Transverse colon (tissue), 4 donors: ENCODE measurements around the gene PDK2.

Experiments
- EP300 ChIP-seq: sonication (generic); formaldehyde crosslinking; IDR thresholded peaks from one replicate; pipeline ENCODE4 v1.6.1; 2017; ENCODE audit warnings: antibody characterized with exemption, low read depth
- POLR2A ChIP-seq: fragments of 450-650 bp; IDR thresholded peaks from one replicate; pipeline ENCODE4 v1.6.1; 2016; ENCODE audit warnings: antibody characterized with exemption, mild to moderate bottlenecking, moderate library complexity
- POLR2AphosphoS5 ChIP-seq, 3 donors: sonication (generic); formaldehyde crosslinking; IDR thresholded peaks; one replicate each; pipeline ENCODE4 v1.6.1; 2016; ENCODE audit warnings: antibody characterized with exemption in 3 of 3
- TF ChIP-seq, protein P1 (sequence below), 5 experiments: fragments of 200-600 bp in 3 of 5; fragments of 450-650 bp in 2 of 5; sonication (generic) in 3 of 5; IDR thresholded peaks; 1 replicate in 2 of 5; 2 replicates in 3 of 5; pipeline ENCODE4 v1.5.1; 2016 to 2017; ENCODE audit warnings: antibody characterized with exemption in 5 of 5, inconsistent platforms in 3 of 5, mild to moderate bottlenecking in 2 of 5, moderate library complexity in 1 of 5

DNA sequence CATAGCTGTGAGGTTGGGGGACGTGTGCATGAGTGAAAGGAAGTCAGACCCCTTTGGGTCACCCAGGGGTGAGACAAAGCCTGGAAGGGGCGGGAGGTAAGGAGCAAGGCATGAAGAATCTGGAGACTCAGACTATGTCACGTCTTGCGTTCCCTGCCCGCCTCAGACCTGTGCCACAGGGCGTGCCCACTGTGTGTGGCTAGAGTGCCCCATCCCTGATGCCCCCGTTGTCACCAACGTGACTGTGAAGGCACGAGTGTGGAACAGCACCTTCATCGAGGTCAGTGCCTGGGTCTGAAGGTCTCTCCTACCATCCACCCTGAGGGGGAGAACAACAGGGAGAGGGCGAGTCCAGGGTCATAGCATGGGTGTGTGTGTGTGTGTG, 15.1 kb upstream of the PDK2 start:
- TF ChIP-seq, protein P1, sequence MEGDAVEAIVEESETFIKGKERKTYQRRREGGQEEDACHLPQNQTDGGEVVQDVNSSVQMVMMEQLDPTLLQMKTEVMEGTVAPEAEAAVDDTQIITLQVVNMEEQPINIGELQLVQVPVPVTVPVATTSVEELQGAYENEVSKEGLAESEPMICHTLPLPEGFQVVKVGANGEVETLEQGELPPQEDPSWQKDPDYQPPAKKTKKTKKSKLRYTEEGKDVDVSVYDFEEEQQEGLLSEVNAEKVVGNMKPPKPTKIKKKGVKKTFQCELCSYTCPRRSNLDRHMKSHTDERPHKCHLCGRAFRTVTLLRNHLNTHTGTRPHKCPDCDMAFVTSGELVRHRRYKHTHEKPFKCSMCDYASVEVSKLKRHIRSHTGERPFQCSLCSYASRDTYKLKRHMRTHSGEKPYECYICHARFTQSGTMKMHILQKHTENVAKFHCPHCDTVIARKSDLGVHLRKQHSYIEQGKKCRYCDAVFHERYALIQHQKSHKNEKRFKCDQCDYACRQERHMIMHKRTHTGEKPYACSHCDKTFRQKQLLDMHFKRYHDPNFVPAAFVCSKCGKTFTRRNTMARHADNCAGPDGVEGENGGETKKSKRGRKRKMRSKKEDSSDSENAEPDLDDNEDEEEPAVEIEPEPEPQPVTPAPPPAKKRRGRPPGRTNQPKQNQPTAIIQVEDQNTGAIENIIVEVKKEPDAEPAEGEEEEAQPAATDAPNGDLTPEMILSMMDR (IDR thresholded peaks at IDR 0.05): no peak
- no peak for TF ChIP-seq POLR2A
- no peak for TF ChIP-seq POLR2AphosphoS5 (IDR thresholded peaks at IDR 0.05)
- no peak for TF ChIP-seq EP300
